PC-9 (cell line): Measurements from ENCODE around the gene SLC25A10. TPM values are rescaled to one million over a fixed set of nuclear protein-coding genes. Genes with fewer than 3 reads are reported as not detected.

Experiments
- BruUV-seq: library from RNA; stranded (reverse); fragments of 400-500 nt; replicated peaks from 2 replicates; lab custom pipeline; 2021; lab: Mats Ljungman, UMichigan
- CTCF ChIA-PET: fragments of 300-600 bp; sonication (Branson Sonifier 250); formaldehyde crosslinking; loops from one replicate; lab custom pipeline; 2022; ENCODE audit warnings: antibody characterized with exemption; lab: Charles Lee
- POLR2A ChIA-PET: fragments of 300-600 bp; sonication (Branson Sonifier 250); formaldehyde crosslinking; loops from one replicate; lab custom pipeline; 2022; ENCODE audit warnings: antibody characterized with exemption; ENCODE audit not compliant: unreplicated experiment; lab: Charles Lee
- DNase-seq, 2 experiments: peaks; one replicate each; pipeline versions ENCODE4 v3.0.0 to v3.0.0-alpha.2; 2015 to 2022; ENCODE audit warnings: mixed read lengths in 1 of 2
- H2AFZ ChIP-seq: fragments of 200-600 bp; sonication (generic); 2 replicates; pipeline ENCODE4 v1.8.1; 2017; ENCODE audit warnings: antibody characterized with exemption
- H3F3A ChIP-seq: fragments of 200-600 bp; sonication (generic); 2 replicates; pipeline ENCODE4 v1.8.1; 2017; ENCODE audit warnings: antibody characterized with exemption, mild to moderate bottlenecking, low read depth; ENCODE audit not compliant: insufficient read depth
- H3K27ac ChIP-seq: fragments of 200-600 bp; sonication (generic); 2 replicates; pipeline ENCODE4 v1.6.1; 2016; ENCODE audit warnings: mixed run types
- H3K27me3 ChIP-seq: fragments of 200-600 bp; sonication (generic); 2 replicates; pipeline ENCODE4 v1.6.1; 2016; ENCODE audit warnings: low read depth, mixed run types; ENCODE audit not compliant: insufficient read depth
- H3K36me3 ChIP-seq: fragments of 200-600 bp; sonication (generic); 2 replicates; pipeline ENCODE4 v1.6.1; 2016; ENCODE audit warnings: low read depth, mixed run types
- H3K4me1 ChIP-seq: fragments of 200-600 bp; sonication (generic); replicated peaks from 2 replicates; pipeline ENCODE4 v1.6.1; 2016; ENCODE audit warnings: mixed run types; ENCODE audit not compliant: insufficient read depth
- H3K4me2 ChIP-seq: fragments of 200-600 bp; sonication (generic); 2 replicates; pipeline ENCODE4 v1.6.1; 2017; ENCODE audit warnings: mixed run types
- H3K4me3 ChIP-seq: fragments of 200-600 bp; sonication (generic); 2 replicates; pipeline ENCODE4 v1.6.1; 2016; ENCODE audit warnings: mixed run types
- H3K79me2 ChIP-seq: fragments of 200-600 bp; sonication (generic); 2 replicates; pipeline ENCODE4 v1.6.1; 2017; ENCODE audit warnings: low read depth, mixed run types
- H3K9me2 ChIP-seq: fragments of 200-600 bp; sonication (generic); 2 replicates; pipeline ENCODE4 v1.8.1; 2017; ENCODE audit warnings: mild to moderate bottlenecking; ENCODE audit not compliant: insufficient read depth
- H3K9me3 ChIP-seq: fragments of 200-600 bp; sonication (generic); 2 replicates; pipeline ENCODE4 v1.8.1; 2016; ENCODE audit warnings: low read depth; ENCODE audit not compliant: insufficient read depth
- H4K20me1 ChIP-seq: fragments of 200-600 bp; sonication (generic); 2 replicates; pipeline ENCODE4 v1.8.1; 2017; ENCODE audit not compliant: insufficient read depth
- CTCF ChIP-seq: fragments of 200-600 bp; sonication (generic); conservative IDR thresholded peaks from 2 replicates; pipeline ENCODE4 v1.6.1; 2017; ENCODE audit warnings: mixed run types, antibody characterized with exemption, mild to moderate bottlenecking, moderate library complexity
- EZH2 ChIP-seq: fragments of 200-600 bp; sonication (generic); IDR thresholded peaks from 2 replicates; pipeline ENCODE4 v1.8.0; 2017; ENCODE audit warnings: antibody characterized with exemption, low read depth
- intact Hi-C: fragments of 100-400 bp; cut with micrococcal nuclease; formaldehyde crosslinking; loops from one replicate; pipeline ENCODE4 v1.10.0; 2022; ENCODE audit not compliant: unreplicated experiment
- total RNA-seq: library from RNA; stranded (reverse); gene quantifications from 2 replicates; pipeline ENCODE4 v1.2.3, GENCODE V29; 2021

The SLC25A10 gene
- total RNA-seq, 1 experiment from 2014 or later = 86.5 TPM

- no TSS peak for BruUV-seq
- Histone ChIP-seq H3K36me3 (no peaks in the 10 kb centered on the region), H3K9me2 (no peaks in the 10 kb centered on the region), H2AFZ (no peak overlapping the region), H3K27ac (no peak overlapping the region), H3K4me1 (no peaks in the 10 kb centered on the region), H3F3A (no peaks in the 10 kb centered on the region; the same call in 1 of the 2 replicates), H3K9me3 (no peaks in the 10 kb centered on the region), H3K27me3 (no peaks in the 10 kb centered on the region), H3K4me2 (no peak overlapping the region), H3K4me3 (no peak overlapping the region), H4K20me1 (peaks cover 8% of the 10 kb centered on the region; the same call in 1 of the 2 replicates), H3K79me2 (no peaks in the 10 kb centered on the region)
- no peak for TF ChIP-seq EZH2
- CTCF ChIA-PET = no interaction called here
- no peak for DNase-seq
- intact Hi-C loops = no loop called here
- POLR2A ChIA-PET = no interaction called here
These were observed 17.3 kb upstream of the SLC25A10 start for GRCh38 chr17:81694810-81695209.

GRCh38 chr17:81695211-81695610, 16.9 kb upstream of the SLC25A10 start:
- Histone ChIP-seq H3K4me2 (no peak overlapping the region), H3K36me3 (no peaks in the 10 kb centered on the region), H3K4me1 (no peaks in the 10 kb centered on the region), H3K4me3 (no peak overlapping the region), H3K27ac (no peak overlapping the region), H4K20me1 (peaks cover 8% of the 10 kb centered on the region; the same call in 1 of the 2 replicates), H2AFZ (no peak overlapping the region), H3K9me3 (no peaks in the 10 kb centered on the region), H3K27me3 (no peaks in the 10 kb centered on the region), H3K79me2 (no peaks in the 10 kb centered on the region), H3K9me2 (no peaks in the 10 kb centered on the region), H3F3A (no peaks in the 10 kb centered on the region; the same call in 1 of the 2 replicates)
- intact Hi-C loops = no loop called here
- ChIA-PET POLR2A (no interaction called here), CTCF (no interaction called here)
- no peak for TF ChIP-seq CTCF
- no peak for TF ChIP-seq EZH2
- no peak for DNase-seq
- no TSS peak for BruUV-seq

GRCh38 chr17:81695801-81696200, 16.3 kb upstream of the SLC25A10 start:
- intact Hi-C loops = no loop called here

More at GRCh38 chr17:81695801-81696200, 16.3 kb upstream of the SLC25A10 start:
- Histone ChIP-seq H3K27me3 (no peaks in the 10 kb centered on the region), H3F3A (no peaks in the 10 kb centered on the region; the same call in 1 of the 2 replicates), H3K79me2 (peaks cover 3% of the 10 kb centered on the region; the same call in 1 of the 2 replicates), H3K4me3 (no peak overlapping the region), H3K9me2 (no peaks in the 10 kb centered on the region), H3K4me1 (no peaks in the 10 kb centered on the region), H3K4me2 (no peak overlapping the region), H2AFZ (no peak overlapping the region), H3K27ac (no peak overlapping the region), H3K36me3 (no peaks in the 10 kb centered on the region), H3K9me3 (no peaks in the 10 kb centered on the region), H4K20me1 (peaks cover 6% of the 10 kb centered on the region; the same call in 1 of the 2 replicates)
- POLR2A ChIA-PET = no interaction called here
- TF ChIP-seq CTCF (no peak), EZH2 (no peak)
- BruUV-seq = no TSS peak
- no peak for DNase-seq
- CTCF ChIA-PET = no interaction called here
